HEK293 (cell line): ENCODE data around the gene LNP1.
A peak's percentile ranks its signal among the peaks of the same experiment; 100 is the strongest.
"Not testable (repeated sequence)": the region's sequence is repeated elsewhere in the genome, so short reads cannot be mapped to it uniquely, and the experiment has no call there.

Experiments used
- CTCF ChIA-PET: fragments of 350-600 bp; formaldehyde crosslinking; extraction: SDS; loops from one replicate; lab custom pipeline; 2021; ENCODE audit warnings: antibody characterized with exemption; lab: Yijun Ruan, JAX
- POLR2A ChIA-PET: fragments of 300-600 bp; formaldehyde crosslinking; extraction: SDS; loops from one replicate; lab custom pipeline; 2020; ENCODE audit warnings: antibody characterized with exemption, inconsistent platforms; lab: Yijun Ruan, JAX
- H3K27ac ChIP-seq: fragments of 200-500 bp; sonication (Bioruptor generic); 2 replicates; pipeline ENCODE4 v1.5.1; 2014; ENCODE audit warnings: low read depth, low read length, control low read depth, inconsistent platforms; ENCODE audit errors: extremely low read depth
- H3K36me3 ChIP-seq, 2 experiments: fragments of 200-500 bp in 1 of 2; sonication (Bioruptor generic) in 1 of 2; 1 replicate in 1 of 2; 2 replicates in 1 of 2; pipeline ENCODE4 v1.5.1; 2014 to 2017; ENCODE audit warnings: inconsistent platforms in 2 of 2, low read length in 2 of 2; ENCODE audit not compliant: control insufficient read depth in 2 of 2, insufficient read depth in 1 of 2
- H3K4me1 ChIP-seq: fragments of 200-500 bp; sonication (Bioruptor generic); 2 replicates; pipeline ENCODE4 v1.5.1; 2014; ENCODE audit warnings: mild to moderate bottlenecking, low read length, inconsistent platforms; ENCODE audit not compliant: control insufficient read depth, insufficient read depth
- H3K4me3 ChIP-seq: 2 replicates; pipeline ENCODE4 v1.5.1; 2011; ENCODE audit warnings: low read depth, mild to moderate bottlenecking, control low read depth, low read length, moderate library complexity
- H3K9me3 ChIP-seq: fragments of 200-500 bp; sonication (Bioruptor generic); 2 replicates; pipeline ENCODE4 v1.5.1; 2014; ENCODE audit warnings: low read depth, low read length, inconsistent platforms; ENCODE audit not compliant: control insufficient read depth, insufficient read depth
- ATF2 ChIP-seq: fragments of 450-650 bp; formaldehyde crosslinking; IDR thresholded peaks from 2 replicates; pipeline ENCODE4 v1.5.1; 2016; ENCODE audit warnings: missing biosample characterization, missing genetic modification characterization, low read depth
- GLIS2 ChIP-seq: fragments of 450-650 bp; formaldehyde crosslinking; IDR thresholded peaks from 2 replicates; pipeline ENCODE4 v1.5.1; 2016; ENCODE audit warnings: missing biosample characterization, missing genetic modification characterization
- HIC1 ChIP-seq: fragments of 450-650 bp; formaldehyde crosslinking; IDR thresholded peaks from 2 replicates; pipeline ENCODE4 v1.5.1; 2016; ENCODE audit warnings: missing biosample characterization, missing genetic modification characterization
- KLF7 ChIP-seq: fragments of 450-650 bp; formaldehyde crosslinking; IDR thresholded peaks from 2 replicates; pipeline ENCODE4 v1.5.1; 2016; ENCODE audit warnings: missing biosample characterization, missing genetic modification characterization, borderline replicate concordance
- MEIS1 ChIP-seq: sonication (generic); formaldehyde crosslinking; IDR thresholded peaks from 2 replicates; pipeline ENCODE4 v1.8.1; 2022; ENCODE audit warnings: missing genetic modification reagents, mild to moderate bottlenecking, borderline replicate concordance
- PBX3 ChIP-seq: sonication (generic); formaldehyde crosslinking; IDR thresholded peaks from 2 replicates; pipeline ENCODE4 v1.8.1; 2022; ENCODE audit warnings: mild to moderate bottlenecking, moderate library complexity, missing genetic modification reagents
- SETDB1 ChIP-seq: IDR thresholded peaks from one replicate; pipeline ENCODE4 v1.6.1; 2017; ENCODE audit warnings: mild to moderate bottlenecking, low read length, moderate library complexity, mixed read lengths; ENCODE audit not compliant: insufficient read length
- ZBTB20 ChIP-seq: fragments of 450-650 bp; formaldehyde crosslinking; IDR thresholded peaks from 2 replicates; pipeline ENCODE4 v1.5.1; 2016; ENCODE audit warnings: missing biosample characterization, missing genetic modification characterization
- ZBTB8A ChIP-seq: fragments of 450-650 bp; formaldehyde crosslinking; IDR thresholded peaks from 2 replicates; pipeline ENCODE4 v1.5.1; 2016; ENCODE audit warnings: missing biosample characterization, missing genetic modification characterization
- ZNF10 ChIP-seq: fragments of 450-650 bp; formaldehyde crosslinking; IDR thresholded peaks from 2 replicates; pipeline ENCODE4 v1.5.1; 2017; ENCODE audit warnings: missing biosample characterization, missing genetic modification characterization
- ZNF146 ChIP-seq: fragments of 450-650 bp; formaldehyde crosslinking; IDR thresholded peaks from 2 replicates; pipeline ENCODE4 v1.5.1; 2016; ENCODE audit warnings: missing biosample characterization, missing genetic modification characterization
- ZNF175 ChIP-seq: fragments of 450-650 bp; formaldehyde crosslinking; IDR thresholded peaks from 2 replicates; pipeline ENCODE4 v1.5.1; 2016; ENCODE audit warnings: missing biosample characterization, missing genetic modification characterization
- ZNF19 ChIP-seq: fragments of 450-650 bp; formaldehyde crosslinking; IDR thresholded peaks from 2 replicates; pipeline ENCODE4; 2016; ENCODE audit warnings: missing biosample characterization, missing genetic modification characterization, low read depth
- ZNF274 ChIP-seq, 2 experiments: fragments of 200-500 bp in 1 of 2; fragments of 450-650 bp in 1 of 2; sonication (Bioruptor generic) in 1 of 2; formaldehyde crosslinking in 1 of 2; IDR thresholded peaks; 2 replicates each; pipeline versions ENCODE4 v1.5.1 to v1.6.1; 2014 to 2016; ENCODE audit warnings: borderline replicate concordance in 1 of 2, inconsistent platforms in 1 of 2, low read length in 1 of 2, missing biosample characterization in 1 of 2, missing genetic modification characterization in 1 of 2
- ZNF433 ChIP-seq: fragments of 450-650 bp; formaldehyde crosslinking; IDR thresholded peaks from 2 replicates; pipeline ENCODE4 v1.5.1; 2016; ENCODE audit warnings: missing biosample characterization, missing genetic modification characterization, low read depth
- ZNF561 ChIP-seq: fragments of 450-650 bp; IDR thresholded peaks from 2 replicates; pipeline ENCODE4 v1.5.1; 2018; ENCODE audit warnings: missing biosample characterization, missing genetic modification characterization, borderline replicate concordance
- ZNF596 ChIP-seq: fragments of 450-650 bp; IDR thresholded peaks from 2 replicates; pipeline ENCODE4 v1.5.0; 2018; ENCODE audit warnings: missing biosample characterization, mild to moderate bottlenecking, missing genetic modification characterization, moderate library complexity
- ZNF626 ChIP-seq: fragments of 450-650 bp; sonication (Bioruptor Pico); formaldehyde crosslinking; IDR thresholded peaks from 2 replicates; pipeline ENCODE4 v1.5.1; 2018; ENCODE audit warnings: missing biosample characterization, missing genetic modification characterization, inconsistent platforms
- ZNF704 ChIP-seq: fragments of 450-650 bp; formaldehyde crosslinking; IDR thresholded peaks from 2 replicates; pipeline ENCODE4 v1.5.1; 2016; ENCODE audit warnings: missing biosample characterization, missing genetic modification characterization
- ZNF837 ChIP-seq: fragments of 450-650 bp; formaldehyde crosslinking; IDR thresholded peaks from 2 replicates; pipeline ENCODE4 v1.5.1; 2016; ENCODE audit warnings: missing biosample characterization, missing genetic modification characterization
- TF ChIP-seq, protein P1 (sequence below): fragments of 450-650 bp; formaldehyde crosslinking; IDR thresholded peaks from 2 replicates; pipeline ENCODE4 v1.5.1; 2017; ENCODE audit warnings: missing biosample characterization, missing genetic modification characterization

Gene LNP1

GRCh38 chr3:100443690-100444089 is 42.4 kb downstream of the LNP1 start:
- Histone ChIP-seq H3K4me1 (no peaks in the 10 kb centered on the region), H3K27ac (no peak overlapping the region), H3K36me3 (no peaks in the 10 kb centered on the region), H3K9me3 (no peaks in the 10 kb centered on the region), H3K4me3 (no peak overlapping the region)
- ChIA-PET POLR2A (no interaction called here), CTCF (interaction anchor here (1.5 kb wide), 1 partner anchor 19 kb away, joined by 7 read pairs; no protein-coding TSS in a partner anchor)
- TF ChIP-seq MEIS1 (no peak), SETDB1 (peak; percentile 94), ZNF10 (tag by site-specific recombination) (no peak), ZNF626 (peak; percentile 52; the same call in 1 of the 2 replicates)
- TF ChIP-seq, protein P1, sequence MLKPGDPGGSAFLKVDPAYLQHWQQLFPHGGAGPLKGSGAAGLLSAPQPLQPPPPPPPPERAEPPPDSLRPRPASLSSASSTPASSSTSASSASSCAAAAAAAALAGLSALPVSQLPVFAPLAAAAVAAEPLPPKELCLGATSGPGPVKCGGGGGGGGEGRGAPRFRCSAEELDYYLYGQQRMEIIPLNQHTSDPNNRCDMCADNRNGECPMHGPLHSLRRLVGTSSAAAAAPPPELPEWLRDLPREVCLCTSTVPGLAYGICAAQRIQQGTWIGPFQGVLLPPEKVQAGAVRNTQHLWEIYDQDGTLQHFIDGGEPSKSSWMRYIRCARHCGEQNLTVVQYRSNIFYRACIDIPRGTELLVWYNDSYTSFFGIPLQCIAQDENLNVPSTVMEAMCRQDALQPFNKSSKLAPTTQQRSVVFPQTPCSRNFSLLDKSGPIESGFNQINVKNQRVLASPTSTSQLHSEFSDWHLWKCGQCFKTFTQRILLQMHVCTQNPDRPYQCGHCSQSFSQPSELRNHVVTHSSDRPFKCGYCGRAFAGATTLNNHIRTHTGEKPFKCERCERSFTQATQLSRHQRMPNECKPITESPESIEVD (tag by site-specific recombination), result 0 out of 2 replicates have a peak, but pooled peaks have one; percentile 15

GRCh38 chr3:100447067-100447466 is 45.7 kb downstream of the LNP1 start:
- H3K27ac ChIP-seq, result not testable (repeated sequence)
- TF ChIP-seq ZNF146 (tag by site-specific recombination), result peak; percentile 76
- TF ChIP-seq, all 188 proteins: peak for 1; not testable (repeated sequence) for 187
- POLR2A ChIA-PET, H3K4me3 ChIP-seq, H3K9me3 ChIP-seq, H3K36me3 ChIP-seq, H3K4me1 ChIP-seq: not testable (repeated sequence)
- CTCF ChIA-PET, result interaction anchor here (2.0 kb wide), 1 partner anchor 16 kb away, joined by 13 read pairs; no protein-coding TSS in a partner anchor

DNA sequence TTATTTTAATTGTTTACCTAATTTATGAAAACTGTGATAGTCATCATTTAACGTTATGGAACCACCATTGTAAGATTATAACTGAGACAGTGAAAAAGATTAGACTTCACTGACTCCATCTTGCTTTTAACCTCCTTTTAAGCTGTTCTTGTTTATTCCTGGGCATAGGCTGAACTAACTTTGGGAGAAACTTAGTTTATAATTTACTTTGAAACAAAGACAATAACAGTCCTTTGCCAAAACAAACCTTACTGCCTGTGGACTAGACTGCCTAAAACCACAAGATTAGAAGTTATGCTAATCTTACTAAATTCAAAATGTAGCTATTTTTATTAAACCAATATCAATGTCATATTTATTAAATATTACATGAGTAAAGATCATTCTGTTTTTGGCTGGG is 46.7 kb downstream of the LNP1 start:
- Histone ChIP-seq H3K4me3 (no peak overlapping the region), H3K27ac (no peak overlapping the region), H3K36me3 (no peaks in the 10 kb centered on the region), H3K4me1 (no peaks in the 10 kb centered on the region), H3K9me3 (no peaks in the 10 kb centered on the region)
- POLR2A ChIA-PET, result no interaction called here
- no peak for TF ChIP-seq ZNF19 (tag by site-specific recombination)
- TF ChIP-seq ZNF175 (tag by site-specific recombination), result no peak
- TF ChIP-seq ZNF596 (tag by site-specific recombination), result no peak
- TF ChIP-seq ZNF837 (tag by site-specific recombination), result no peak
- TF ChIP-seq ZBTB8A (tag by site-specific recombination), result no peak
- TF ChIP-seq KLF7, result no peak
- TF ChIP-seq PBX3, result no peak
- no peak for TF ChIP-seq GLIS2 (tag by site-specific recombination)
- TF ChIP-seq ATF2 (tag by site-specific recombination), result no peak
- no peak for TF ChIP-seq ZNF274 (IDR thresholded peaks at IDR 0.05; ENCODE audit: low read length)
- no peak for TF ChIP-seq ZNF274 (tag by site-specific recombination; IDR thresholded peaks at IDR 0.05; ENCODE audit: borderline replicate concordance)
- TF ChIP-seq ZNF433, result no peak
- no peak for TF ChIP-seq ZNF561 (tag by site-specific recombination)
- TF ChIP-seq ZNF704 (tag by site-specific recombination), result no peak
- no peak for TF ChIP-seq ZBTB20
- TF ChIP-seq HIC1 (tag by site-specific recombination), result no peak
- CTCF ChIA-PET, result interaction anchor here (0.6 to 2.0 kb wide), 4 partner anchors 8 to 1166 kb away, joined by 3 to 13 read pairs (median 6); no protein-coding TSS in a partner anchor
